Ishikawa (cell line): ENCODE results near the gene DLX4.

Source experiments
- CEBPB ChIP-seq: IDR thresholded peaks from 2 replicates; pipeline ENCODE4 v1.6.1; 2012
- CREB1 ChIP-seq: IDR thresholded peaks from 2 replicates; pipeline ENCODE4 v1.6.1; 2012; ENCODE audit warnings: low read depth
- EGR1 ChIP-seq: IDR thresholded peaks from 2 replicates; pipeline ENCODE4 v1.6.1; 2012
- EP300 ChIP-seq: IDR thresholded peaks from 2 replicates; pipeline ENCODE4 v1.6.1; 2012; ENCODE audit warnings: borderline replicate concordance
- FOXM1 ChIP-seq: IDR thresholded peaks from 2 replicates; pipeline ENCODE4 v1.6.1; 2012; ENCODE audit warnings: low read depth, borderline replicate concordance
- MAX ChIP-seq: IDR thresholded peaks from 2 replicates; pipeline ENCODE4 v1.6.1; 2012
- NFIC ChIP-seq: IDR thresholded peaks from 2 replicates; pipeline ENCODE4 v1.6.1; 2012
- RAD21 ChIP-seq: IDR thresholded peaks from 2 replicates; pipeline ENCODE4 v1.6.1; 2012; ENCODE audit warnings: low read depth
- REST ChIP-seq: IDR thresholded peaks from 2 replicates; pipeline ENCODE4 v1.6.1; 2012; ENCODE audit warnings: low read depth, mild to moderate bottlenecking
- TAF1 ChIP-seq: IDR thresholded peaks from 2 replicates; pipeline ENCODE4 v1.6.1; 2012; ENCODE audit warnings: low read depth, mild to moderate bottlenecking
- TCF12 ChIP-seq: IDR thresholded peaks from 2 replicates; pipeline ENCODE4 v1.6.1; 2012; ENCODE audit warnings: low read depth
- TEAD4 ChIP-seq: IDR thresholded peaks from 2 replicates; pipeline ENCODE4 v1.6.1; 2012
- USF1 ChIP-seq: IDR thresholded peaks from 2 replicates; pipeline ENCODE4 v1.6.1; 2012
- YY1 ChIP-seq: IDR thresholded peaks from 2 replicates; pipeline ENCODE4 v1.6.1; 2012; ENCODE audit warnings: low read depth
- ZBTB7A ChIP-seq: IDR thresholded peaks from 2 replicates; pipeline ENCODE4 v1.6.1; 2012; ENCODE audit warnings: low read depth

Gene DLX4

GRCh38 chr17:50023520-50023919 is 54.5 kb downstream of the DLX4 start:
- TF ChIP-seq TAF1 (no peak), NFIC (no peak), RAD21 (no peak), USF1 (no peak), EGR1 (no peak), CREB1 (no peak), TEAD4 (no peak), CEBPB (no peak), FOXM1 (no peak), YY1 (no peak), ZBTB7A (no peak), TCF12 (no peak), EP300 (no peak), MAX (no peak), REST (no peak)
